ENCODE measurements around the gene RASA3.

Gene RASA3

DNA sequence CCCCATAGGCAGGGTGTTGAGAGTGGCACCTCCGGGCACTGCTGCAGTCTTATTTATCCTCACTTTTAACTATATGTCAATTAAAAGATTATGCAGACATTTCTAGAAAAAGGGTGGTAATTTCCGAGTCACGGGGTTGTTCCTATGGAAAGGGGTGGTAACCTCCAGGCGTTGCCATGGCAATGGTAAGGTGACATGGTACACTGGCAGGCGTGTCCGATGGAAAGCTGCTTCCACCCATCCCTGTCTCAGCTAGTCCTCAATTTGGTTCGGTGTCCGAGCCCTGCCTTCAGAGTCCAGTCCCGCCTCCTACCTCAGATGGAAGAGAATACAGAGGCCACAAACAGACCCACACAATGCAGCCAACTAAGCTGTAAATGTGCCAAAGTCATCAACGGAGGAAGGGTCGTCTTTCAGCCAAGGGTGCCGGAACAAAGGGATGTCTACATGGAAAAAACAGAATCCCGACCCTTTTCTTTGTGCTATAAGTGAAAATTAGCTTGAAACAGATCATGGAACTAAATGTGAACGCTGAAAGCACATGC lies 85.9 kb downstream of the RASA3 start:
- DNase-seq, result no peak

DNA sequence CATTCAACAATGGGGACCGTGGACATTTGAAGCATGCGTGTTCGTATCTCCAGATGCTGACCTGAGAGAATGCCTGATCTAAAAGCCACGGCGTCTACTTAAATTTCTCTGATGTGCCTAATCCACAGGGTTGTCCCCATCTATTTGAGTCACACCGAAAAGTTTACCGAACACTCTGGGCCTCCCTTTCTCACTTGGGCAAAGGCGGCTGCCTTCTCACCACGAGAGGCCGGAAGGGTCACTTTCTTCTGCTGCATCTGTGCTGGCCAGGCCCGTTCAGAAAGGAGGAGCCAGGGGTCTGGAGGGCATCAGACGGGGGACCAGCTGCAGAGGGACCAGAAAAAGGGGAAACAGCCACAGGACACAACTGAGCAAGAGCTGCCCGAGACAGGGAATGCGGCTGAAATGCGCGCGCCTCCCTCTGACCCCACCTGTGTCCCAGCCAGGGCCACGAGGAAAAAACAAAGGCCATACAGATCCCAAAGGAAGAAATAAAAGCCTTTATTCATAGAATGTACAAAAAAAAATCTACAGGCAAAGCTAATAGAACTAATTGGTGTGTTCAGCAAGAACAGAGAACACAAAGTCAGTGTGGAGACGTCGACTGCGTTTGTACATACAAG lies 87.2 kb downstream of the RASA3 start:
- no peak for DNase-seq

DNA sequence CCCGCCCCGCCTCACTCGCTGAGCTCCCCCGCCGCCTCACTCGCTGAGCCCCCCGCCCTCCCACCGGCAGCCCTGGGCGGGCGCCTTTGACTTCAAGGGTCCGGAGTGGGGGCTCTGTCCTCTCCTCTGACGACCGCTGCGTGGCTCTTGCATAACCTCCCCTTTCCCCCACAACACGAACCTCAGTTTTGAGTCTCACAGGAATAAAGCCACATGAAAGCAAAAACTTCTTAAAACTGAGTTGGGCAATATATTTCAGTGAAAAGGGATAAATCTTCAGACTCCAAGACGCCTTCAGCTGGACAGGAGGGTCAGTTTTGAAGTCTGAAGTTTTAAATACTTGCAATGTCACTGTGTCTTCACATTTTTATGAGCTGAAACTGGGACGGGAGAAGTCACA lies 87.9 kb downstream of the RASA3 start:
- no peak for DNase-seq

DNA sequence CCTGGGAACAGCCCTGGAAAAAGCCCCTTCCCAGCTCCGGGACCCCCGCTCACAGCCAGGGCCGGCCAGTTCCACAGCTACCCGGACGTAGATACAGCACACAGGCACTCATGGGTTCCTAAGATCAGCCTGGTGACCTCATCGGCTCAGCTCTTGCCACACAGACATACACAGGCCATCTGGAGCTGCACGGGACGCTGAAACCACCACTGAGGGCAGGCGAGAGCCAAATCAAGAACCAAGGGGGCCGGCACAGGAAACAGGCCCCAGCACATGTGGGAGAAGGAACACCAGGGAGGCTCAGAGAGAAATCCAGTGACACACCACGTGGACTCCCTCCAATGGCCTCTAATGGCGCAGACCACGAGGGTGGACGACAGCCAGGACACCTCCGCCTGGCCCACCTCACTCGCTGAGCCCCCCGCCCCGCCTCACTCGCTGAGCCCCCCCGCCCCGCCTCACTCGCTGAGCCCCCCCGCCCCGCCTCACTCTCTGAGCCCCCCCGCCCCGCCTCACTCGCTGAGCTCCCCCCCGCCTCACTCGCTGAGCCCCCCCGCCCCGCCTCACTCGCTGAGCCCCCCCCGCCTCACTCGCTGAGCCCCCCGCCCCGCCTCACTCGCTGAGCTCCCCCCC lies 88.9 kb downstream of the RASA3 start:
- DNase-seq, result no peak

DNA sequence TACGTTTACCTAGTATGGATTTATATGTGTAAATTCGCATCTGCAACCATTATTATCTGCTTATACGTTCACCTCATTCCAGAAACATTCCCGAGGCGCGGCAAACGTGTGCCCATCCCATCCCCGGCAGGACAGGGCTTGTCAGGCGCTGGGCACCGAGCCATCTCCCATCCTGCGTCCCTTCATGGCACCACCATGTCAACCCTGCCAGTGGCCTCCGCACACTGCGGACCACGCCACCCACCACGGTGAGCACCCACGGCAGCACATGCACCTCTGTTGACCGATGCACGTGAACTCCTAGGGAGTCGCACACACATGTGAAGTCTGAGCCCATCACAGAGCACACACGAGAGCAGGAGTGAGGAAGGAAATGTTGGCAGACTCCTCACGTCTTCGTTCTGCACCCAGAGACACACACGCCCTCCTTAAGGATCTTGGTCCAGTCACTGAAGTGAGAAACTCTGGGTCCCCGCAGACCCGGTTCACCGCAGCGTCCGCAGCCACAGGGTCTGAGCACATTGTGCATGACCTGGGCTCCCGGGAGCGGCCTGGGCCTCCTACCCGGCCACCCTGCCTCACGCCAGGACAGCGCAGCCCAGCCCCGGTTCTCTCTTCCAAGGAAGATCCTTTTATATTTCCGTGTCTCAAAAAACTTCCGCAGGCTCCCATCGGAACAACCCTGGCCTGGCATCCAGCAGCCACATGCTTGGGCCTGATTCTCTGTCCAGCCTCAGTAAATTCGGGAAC lies 90.2 kb downstream of the RASA3 start:
- DNase-seq, result no peak

DNA sequence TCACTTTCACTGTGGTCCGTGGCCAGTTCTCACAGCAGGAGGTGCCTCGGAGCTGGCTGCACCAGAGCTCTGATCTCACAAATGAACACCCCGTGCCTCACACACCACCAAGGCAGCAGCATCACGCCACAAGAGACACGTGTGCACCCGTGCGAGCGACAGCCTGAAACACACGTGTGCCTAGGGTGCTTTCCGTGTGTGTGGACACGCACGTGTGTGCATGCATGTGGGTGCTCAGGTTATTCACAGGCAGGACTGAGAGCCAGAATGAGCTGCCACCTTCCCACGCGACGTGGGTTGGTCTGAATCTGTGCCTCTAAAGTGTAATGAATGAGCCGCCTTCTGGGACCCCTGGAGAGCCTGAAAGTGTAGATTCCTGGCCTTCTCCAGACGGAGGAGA lies 90.9 kb downstream of the RASA3 start:
- DNase-seq, result no peak

DNA sequence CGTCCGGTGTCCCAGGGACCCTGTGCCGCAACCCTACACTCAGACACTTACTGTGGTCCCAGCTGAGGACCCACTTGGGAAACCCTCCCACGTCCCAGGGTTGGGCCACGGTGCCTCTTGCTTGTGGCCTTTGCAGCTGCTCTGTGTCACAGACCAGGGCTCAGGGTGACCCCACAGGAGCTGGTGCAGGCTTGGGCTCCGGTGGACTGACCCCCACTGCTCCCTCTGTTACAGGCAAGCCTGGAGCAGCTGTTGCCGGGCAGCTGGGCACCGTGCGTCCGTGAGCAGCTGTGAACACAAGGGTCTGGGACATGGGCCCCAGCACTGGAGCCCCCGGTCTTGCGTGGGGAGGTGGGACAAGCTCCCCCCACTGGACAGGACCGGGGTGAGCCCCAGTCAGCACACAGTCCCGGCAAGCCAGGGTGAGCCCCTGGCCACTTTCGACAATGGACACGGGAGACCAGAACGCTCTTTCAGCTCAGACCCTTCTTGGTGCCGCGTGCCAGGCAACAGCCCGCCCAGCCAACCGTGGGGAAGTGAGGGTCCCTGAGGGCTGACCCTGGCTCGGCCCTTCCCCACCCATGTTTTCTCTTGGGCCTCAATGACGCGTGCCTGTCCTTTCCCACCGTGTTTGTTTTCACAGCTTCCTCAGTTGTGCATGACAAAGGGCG lies 92.8 kb downstream of the RASA3 start:
- DNase-seq, result no peak

DNA sequence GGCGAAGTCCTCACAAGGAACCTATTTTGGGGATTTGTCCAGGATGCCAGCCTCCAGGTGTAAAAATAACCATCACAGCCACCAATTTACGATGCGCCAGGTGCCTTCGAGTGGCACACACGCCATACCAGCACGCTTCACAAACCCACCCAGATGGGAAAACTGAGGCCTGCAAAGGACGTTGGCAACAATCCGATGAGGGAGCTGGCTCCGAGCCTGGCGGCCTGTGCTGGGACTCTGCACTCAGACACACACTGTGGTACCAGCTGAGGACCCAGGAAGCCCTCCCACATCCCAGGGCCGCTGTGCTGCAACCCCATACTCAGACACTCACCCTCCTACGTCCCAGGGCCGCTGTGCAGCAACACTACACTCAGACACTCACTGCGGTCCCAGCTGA lies 93.5 kb downstream of the RASA3 start:
- no peak for DNase-seq

DNA sequence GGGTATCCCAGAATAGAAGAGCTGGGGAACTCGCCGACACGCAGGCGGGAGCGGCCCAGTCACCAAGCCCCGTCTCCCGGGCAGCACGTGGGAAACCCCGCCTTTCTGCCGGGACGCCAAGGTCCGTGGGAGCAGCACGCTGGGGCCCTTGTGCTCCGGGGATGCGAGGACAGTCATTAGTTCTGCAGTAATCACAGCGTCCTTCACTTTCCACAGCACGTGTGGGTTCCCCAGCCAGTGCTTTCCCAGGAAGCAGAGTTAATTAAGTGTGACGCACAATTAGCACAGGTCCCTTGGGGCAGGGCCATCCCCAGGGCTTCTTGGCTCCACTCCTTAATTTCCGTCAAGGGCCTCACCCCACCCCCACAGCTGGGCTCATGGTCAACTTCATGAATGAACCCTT lies 94.2 kb downstream of the RASA3 start:
- no peak for DNase-seq

DNA sequence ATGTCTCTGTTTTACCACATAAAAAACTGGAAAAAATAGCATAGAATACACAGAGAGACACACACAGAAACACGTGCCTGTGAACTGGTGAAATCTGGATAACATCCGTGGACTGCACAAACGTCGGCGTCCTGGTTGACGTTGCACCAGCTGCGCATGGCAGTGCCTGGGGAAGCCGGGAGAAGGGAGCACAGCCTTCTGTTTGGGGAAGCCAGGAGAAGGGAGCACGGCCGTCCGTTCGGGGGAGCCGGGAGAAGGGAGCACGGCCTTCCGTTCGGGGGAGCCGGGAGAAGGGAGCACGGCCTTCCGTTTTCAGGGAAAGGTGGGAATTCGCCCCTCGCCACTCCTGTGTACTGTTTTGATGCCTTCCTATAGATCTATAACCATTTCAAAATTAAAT lies 94.7 kb downstream of the RASA3 start:
- no peak for DNase-seq

DNA sequence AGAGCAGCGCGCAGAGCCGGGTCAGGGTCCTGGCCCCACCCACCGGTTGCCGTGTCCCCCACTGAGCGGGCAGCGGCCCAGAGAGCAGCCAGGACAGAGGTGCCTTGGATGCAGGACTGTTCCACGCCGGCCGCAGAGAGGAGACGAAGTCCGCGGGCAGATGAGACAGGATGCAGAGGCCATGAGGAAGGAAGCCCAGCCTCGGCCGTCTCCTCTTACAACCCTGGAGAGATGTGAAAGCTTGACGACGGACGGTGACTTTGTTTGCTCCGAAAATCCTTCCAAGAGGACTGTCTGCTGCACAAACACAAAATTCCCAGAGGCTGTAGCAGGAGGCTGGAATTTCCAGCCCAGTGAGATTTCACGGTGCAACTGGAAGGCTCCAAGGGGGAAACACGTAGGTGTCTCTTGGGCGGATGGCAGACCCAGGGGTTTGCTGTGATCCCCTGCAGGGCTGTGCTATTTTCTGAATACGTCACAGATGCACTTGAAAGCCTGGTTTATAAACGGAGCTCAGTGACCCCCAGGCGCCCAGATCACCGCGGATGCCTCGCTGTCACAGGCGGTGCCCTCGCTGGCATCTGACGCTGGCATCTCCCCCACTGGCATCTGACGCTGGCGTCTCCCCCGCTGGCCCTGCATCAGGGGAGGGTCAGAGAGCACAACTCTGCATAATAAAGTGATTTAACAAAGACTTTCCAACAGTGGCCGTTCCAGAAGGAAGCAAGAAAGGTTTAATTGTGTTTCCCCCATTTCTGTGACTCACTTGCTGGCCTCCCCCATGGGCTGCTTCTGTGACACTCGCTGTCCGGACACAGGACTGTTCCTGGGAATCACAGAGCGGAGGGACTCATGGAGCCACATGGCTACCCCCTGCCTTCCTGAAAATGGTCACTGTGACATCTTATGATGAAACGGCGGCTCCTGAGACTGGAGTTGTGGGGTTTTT lies 96.6 kb downstream of the RASA3 start:
- no peak for DNase-seq

DNA sequence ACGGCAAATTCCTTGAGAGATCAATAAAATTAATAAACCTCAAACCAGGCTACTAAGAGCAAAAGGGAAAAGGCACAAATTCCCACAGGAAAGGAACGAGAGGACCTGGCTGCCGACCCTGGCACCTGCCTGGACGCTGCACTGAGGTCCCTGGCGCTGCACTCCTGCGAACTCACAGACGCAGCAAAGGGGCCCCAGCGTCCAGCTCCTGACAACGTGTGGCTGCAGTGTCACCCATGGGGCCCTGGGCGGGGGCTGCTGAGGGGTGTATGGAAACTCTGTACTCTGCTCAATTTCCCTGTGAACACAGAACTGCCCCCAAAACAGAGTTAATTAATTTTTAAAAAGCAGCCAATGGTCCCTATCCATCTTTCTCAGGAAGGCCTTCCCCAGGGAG lies 97.2 kb downstream of the RASA3 start:
- no peak for DNase-seq

DNA sequence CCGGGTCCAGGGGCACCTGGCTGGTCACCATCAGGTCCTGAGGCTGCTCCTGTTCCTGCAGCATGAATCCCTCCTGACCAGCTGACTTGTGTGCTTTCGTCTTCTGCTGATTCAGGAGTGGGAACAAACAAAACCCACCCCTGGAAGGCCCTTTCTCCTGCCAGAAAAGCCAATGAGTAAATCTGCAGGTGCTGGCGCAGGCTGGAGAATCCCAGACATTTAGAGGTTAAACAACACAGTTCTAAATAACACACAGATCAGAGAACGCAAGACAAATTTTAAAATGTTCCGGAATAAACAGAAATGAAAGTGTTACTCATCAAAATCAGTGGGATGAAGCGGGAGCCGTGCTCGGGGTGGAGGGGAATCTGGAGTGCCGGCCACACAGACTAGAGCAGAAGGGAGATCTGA lies 97.9 kb downstream of the RASA3 start:
- no peak for DNase-seq

DNA sequence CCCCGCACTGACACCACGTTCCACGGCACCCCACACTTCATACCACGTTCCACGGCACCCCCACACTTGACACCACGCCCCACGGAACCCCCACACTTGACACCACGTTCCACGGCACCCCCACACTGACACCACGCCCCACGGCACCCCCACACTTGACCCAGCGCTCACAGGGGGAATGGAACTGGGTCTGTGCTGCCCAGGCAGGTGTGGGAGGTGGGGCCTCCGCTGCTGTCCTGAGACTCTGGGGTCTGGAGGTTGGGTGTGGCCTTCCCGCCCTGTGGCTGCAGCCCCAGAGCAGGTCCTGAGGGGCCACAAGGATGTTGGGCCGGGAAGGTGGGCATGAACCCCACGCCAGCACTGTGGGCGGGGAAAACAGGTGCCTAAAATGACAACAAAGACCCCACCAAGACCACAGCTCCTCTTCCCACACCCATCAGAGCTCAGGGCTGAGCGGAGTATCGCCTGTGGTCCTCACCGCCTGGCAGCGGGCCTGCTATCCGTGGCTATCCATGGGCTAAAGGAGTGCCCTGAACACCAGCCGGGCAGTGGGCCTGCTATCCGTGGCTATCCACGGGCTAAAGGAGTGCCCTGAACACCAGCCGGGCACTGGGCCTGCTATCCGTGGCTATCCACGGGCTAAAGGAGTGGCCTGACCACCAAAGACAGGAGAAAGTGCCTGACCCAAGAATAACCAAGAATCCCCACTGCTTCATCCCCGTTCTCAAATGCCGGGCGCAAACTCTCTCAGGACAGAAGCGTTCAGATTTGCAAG lies 98.7 kb downstream of the RASA3 start:
- no peak for DNase-seq

DNA sequence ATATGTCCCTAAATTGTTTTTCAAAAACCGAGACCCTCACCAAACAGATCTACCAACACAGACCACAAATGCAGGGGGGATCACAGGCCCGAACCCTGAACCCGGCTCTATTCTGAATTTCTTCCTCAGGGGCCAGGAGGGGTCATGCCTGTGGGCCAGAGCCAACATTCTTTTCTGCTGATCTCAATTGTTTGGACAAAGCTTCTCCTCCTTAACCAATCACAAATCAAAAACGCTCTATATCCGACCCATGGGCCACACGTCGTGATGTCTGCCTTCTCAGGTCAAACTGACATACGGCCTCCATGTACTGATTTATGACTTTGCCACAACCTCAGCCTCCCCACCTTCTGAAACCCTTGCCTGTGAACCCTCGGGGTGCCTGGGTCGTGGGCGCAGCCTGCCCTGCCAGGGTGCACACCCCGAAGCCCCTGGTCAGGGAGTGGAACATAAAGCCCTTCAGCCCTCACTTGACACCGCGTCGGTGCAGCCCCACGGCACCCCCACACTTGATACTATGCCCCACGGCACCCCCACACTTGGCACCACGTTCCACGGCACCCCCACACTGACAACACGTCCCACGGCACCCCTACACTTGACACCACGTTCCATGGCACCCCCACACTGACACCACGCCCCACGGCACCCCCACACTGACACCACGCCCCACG lies 100.2 kb downstream of the RASA3 start:
- DNase-seq, result no peak

DNA sequence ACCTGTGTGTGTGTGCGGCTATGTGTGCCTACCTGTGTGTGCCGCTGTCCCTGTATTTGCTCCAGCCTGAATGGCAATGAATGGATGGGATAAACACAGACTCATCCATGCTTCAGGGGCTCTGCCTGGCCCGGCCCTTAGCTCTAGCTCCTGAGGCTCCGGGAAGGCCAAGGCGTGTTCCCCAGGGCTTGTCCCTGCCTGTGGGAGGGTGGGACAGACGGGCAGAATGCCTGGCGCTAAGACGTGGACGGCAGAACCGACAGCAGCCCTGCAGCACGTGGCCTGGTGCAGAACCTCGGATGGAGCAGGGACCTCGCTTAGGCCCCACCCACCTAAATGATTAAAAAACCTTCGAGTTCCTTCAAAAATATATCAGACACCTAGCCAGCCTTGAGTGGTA lies 100.8 kb downstream of the RASA3 start:
- DNase-seq, result no peak

DNA sequence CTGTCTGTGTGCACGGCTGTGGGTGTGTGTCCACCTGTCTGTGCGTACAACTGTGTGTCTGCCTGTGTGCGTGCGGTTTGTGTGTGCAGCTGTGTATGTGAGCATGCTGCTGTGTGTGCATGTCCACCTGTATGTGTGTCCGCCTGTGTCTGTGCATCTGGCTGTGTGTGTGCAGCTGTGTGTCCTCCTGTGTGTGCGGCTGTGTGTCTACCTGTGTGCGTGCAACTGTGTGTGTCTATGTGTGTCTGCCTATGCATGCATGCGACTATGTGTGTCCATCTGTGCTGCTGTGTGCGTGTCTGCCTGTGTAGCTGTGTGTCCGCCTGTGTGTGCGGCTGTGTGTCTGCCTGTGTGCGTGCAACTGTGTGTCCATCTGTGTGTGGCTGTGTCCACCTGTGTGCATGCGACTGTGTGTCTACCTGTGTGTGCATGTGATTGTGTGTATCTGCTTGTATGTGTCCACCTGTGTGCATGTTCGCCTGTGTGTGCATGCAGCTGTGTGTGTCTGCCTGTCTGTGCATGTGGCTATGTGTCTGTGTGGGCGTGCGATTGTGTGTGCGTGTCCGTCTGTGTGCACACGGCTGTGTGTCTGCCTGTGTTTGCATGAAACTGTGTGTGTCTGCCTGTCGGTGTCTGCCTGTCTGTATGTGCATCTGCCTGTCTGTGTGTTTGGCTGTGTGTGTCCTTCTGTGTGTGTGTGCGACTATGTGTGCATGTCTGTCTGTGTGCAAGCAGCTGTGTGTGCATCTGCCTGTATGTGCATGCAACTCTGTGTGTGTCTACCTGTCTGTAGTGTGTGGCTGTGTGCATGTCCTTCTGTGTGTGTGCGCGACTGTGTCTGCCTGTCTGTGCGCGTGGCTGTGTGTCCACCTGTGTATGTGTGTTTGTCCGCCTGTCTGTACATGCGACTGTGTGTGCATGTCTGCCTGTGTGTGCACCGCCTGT lies 101.5 kb downstream of the RASA3 start:
- DNase-seq, result no peak

DNA sequence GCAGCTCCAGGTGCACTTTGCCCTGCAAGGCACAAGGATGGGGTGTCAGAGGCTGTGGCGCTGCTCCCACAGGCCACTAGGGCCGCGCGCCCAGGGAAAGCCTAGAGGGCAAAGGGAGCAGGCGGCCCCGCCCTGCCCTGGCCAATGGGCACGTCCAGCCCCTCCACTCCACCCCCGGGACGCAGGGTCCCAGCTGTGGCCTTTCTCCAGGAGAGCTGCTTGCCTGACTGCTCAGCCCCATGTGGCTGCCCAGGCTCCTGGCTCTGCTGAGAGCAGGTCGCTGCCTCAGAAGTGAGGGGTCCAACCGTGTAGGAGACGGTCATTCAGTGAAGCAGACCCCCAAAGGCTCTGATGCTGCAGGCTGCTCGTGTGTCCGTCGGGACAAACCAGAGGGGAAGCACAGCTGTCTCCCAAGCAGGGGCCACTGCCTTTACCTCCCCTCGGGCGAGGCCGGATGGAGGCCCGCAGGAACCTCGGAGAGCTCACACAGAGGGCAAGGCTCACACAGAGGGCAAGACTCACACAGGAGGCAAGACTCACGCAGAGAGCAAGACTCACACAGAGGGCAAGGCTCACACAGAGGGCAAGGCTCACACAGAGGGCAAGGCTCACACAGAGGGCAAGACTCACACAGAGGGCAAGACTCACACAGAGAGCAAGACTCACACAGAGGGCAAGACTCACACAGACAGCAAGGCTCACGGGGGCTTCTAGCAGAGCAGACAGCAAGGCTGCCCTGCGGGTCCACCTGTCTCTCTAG lies 102.4 kb downstream of the RASA3 start:
- no peak for DNase-seq

DNA sequence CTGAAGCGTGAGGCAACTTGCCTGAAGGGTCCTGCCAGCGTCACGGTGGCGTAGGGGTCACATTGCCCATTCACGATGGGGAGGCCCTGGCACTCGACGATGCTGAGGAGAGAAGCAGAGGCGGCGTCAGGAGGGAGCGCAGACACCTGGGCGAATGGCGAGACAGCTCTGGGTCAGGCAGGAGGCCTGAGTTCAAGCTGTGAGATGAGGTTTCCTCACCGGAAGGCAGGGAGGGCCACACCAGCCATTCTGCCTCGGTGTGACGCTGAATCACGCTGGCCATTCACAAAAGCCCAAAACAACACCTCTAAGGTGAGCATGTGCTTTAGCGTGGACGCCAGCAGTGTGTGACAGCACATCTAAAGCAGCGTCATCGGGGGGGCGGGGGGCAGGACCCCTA lies 104.6 kb downstream of the RASA3 start:
- DNase-seq, result no peak

Data from activated naive CD4-positive, alpha-beta T cell treated with Interleukin-2 at 50 U/mL for 16 hours (primary cell).